H1 (cell line): ENCODE measurements around the gene RAB44. TPM values are rescaled to one million over a fixed set of nuclear protein-coding genes. Genes with fewer than 3 reads are reported as not detected.

ENCODE experiments used
- CHD7 ChIP-seq: fragments of 300-600 bp; sonication (generic); IDR thresholded peaks from 2 replicates; pipeline ENCODE4 v1.7.1; 2012; ENCODE audit warnings: low read length, moderate library complexity, mild to moderate bottlenecking, inconsistent platforms; ENCODE audit not compliant: insufficient replicate concordance
- CTCF ChIP-seq, 3 experiments: IDR thresholded peaks; 1 replicate in 2 of 3; 2 replicates in 1 of 3; pipeline versions ENCODE4 v1.5.1 to v1.6.1; 2011; ENCODE audit warnings: low read length in 3 of 3, mild to moderate bottlenecking in 3 of 3, inconsistent platforms in 2 of 3, low read depth in 1 of 3, moderate library complexity in 1 of 3; ENCODE audit not compliant: insufficient read depth in 1 of 3; ENCODE audit errors: control extremely low read depth in 1 of 3
- polyA plus RNA-seq, 7 experiments: library from polyadenylated mRNA; depleted of rRNA in 3 of 7; stranded (reverse) in 5 of 7; unstranded in 2 of 7; fragments of >200 nt in 5 of 7; fragments of 200-250 nt in 2 of 7; gene quantifications; 1 replicate in 5 of 7; 2 replicates in 1 of 7; 4 replicates in 1 of 7; pipeline versions ENCODE4 v1.2.1 to v1.2.3, GENCODE V29; 2011 to 2013; ENCODE audit warnings: missing spikeins in 2 of 7, mixed read lengths in 2 of 7
- total RNA-seq: library from RNA; stranded (reverse); fragmentation: NEBNext Ultra II Directional; extraction: Animal tissue kit (Norgen Biotek cat#: 25700); gene quantifications from 2 replicates; pipeline ENCODE4 v1.2.1, GENCODE V29; 2021

The RAB44 gene
- total and polyA plus RNA-seq, 2 of the 8 experiments (the other 6 are each of a cell fraction or from before 2014, with no cell fraction given), result 0.02 TPM; not detected in 1

- TF ChIP-seq CTCF (IDR thresholded peaks at IDR 0.05; ENCODE audit: control extremely low read depth in 1 of 3, insufficient read depth in 1 of 3, low read depth in 1 of 3, low read length in 3 of 3), result peak in 2 of 3 experiments; percentile 80; a peak in 3 of 4 replicates
- TF ChIP-seq CHD7, result no peak
Measured at GRCh38 chr6:36724514-36725390, 27.1 kb downstream of the RAB44 start (continued).
